T-helper 17 cell (primary cell): ENCODE results near the gene KPNA2. TPM values are rescaled to one million over a fixed set of nuclear protein-coding genes. Genes with fewer than 3 reads are reported as not detected.
"Not testable (repeated sequence)": the region's sequence is repeated elsewhere in the genome, so short reads cannot be mapped to it uniquely, and the experiment has no call there.

Source experiments
- ATAC-seq: fragments of 150-1000 bp; cut with Tn5 transposase; 2 replicates; pipeline ENCODE4 v1.10.0; 2021; ENCODE audit warnings: mild to moderate bottlenecking, moderate library complexity
- DNase-seq, 3 donors: peaks; one replicate each; pipeline versions ENCODE4 v3.0.0 to v3.0.0-alpha.2; 2020 to 2021
- H3K9me3 ChIP-seq: one replicate; pipeline ENCODE4 v1.7.0; 2013; ENCODE audit warnings: low read length, mild to moderate bottlenecking; ENCODE audit not compliant: control insufficient read depth, poor library complexity, severe bottlenecking
- H3K27ac Mint-ChIP-seq: one replicate; pipeline ENCODE4 v1.8.0; 2022; ENCODE audit warnings: mild to moderate bottlenecking, moderate library complexity, mixed read lengths
- H3K27me3 Mint-ChIP-seq: one replicate; pipeline ENCODE4 v1.8.0; 2022; ENCODE audit warnings: mixed read lengths
- H3K36me3 Mint-ChIP-seq: one replicate; pipeline ENCODE4 v1.8.0; 2022; ENCODE audit warnings: low read depth, mixed read lengths
- H3K4me1 Mint-ChIP-seq: one replicate; pipeline ENCODE4 v1.8.0; 2022; ENCODE audit warnings: mild to moderate bottlenecking, mixed read lengths
- H3K4me3 Mint-ChIP-seq: one replicate; pipeline ENCODE4 v1.8.0; 2022; ENCODE audit warnings: mild to moderate bottlenecking, moderate library complexity, mixed read lengths
- total RNA-seq, 4 donors: library from RNA in 2 of 4; stranded (reverse) in 2 of 4; gene quantifications; one replicate each; pipeline ENCODE4 v1.2.3 and lab custom pipeline; 2022 to 2026

Gene KPNA2
- total RNA-seq, 2 donors from 2014 or later, result 65.2 to 83.6 TPM

GRCh38 chr17:68033636-68034451 is 1.7 kb upstream of the KPNA2 start:
- Mint-ChIP-seq H3K27me3 (no peaks in the 10 kb centered on the region), H3K27ac (no peak overlapping the region), H3K4me1 (peaks cover 9% of the 10 kb centered on the region), H3K36me3 (peaks cover 2% of the 10 kb centered on the region), H3K4me3 (peak overlapping the region; percentile 15)
- DNase-seq, result no peak
- no peak for ATAC-seq
- H3K9me3 ChIP-seq, result no peaks in the 10 kb centered on the region

- no peak overlapping the region for H3K27ac Mint-ChIP-seq
- no peak for ATAC-seq
- DNase-seq, result no peak
- H3K4me3 Mint-ChIP-seq, result no peak overlapping the region
- no peaks in the 10 kb centered on the region for H3K9me3 ChIP-seq
- peaks cover 9% of the 10 kb centered on the region for H3K4me1 Mint-ChIP-seq
- peaks cover 2% of the 10 kb centered on the region for H3K36me3 Mint-ChIP-seq
- no peaks in the 10 kb centered on the region for H3K27me3 Mint-ChIP-seq
Observed at GRCh38 chr17:68034452-68034776, 1.1 kb upstream of the KPNA2 start.

GRCh38 chr17:68035131-68035522 is 408 bp upstream of the KPNA2 start:
- Mint-ChIP-seq H3K4me1 (peaks cover 9% of the 10 kb centered on the region), H3K27ac (peak overlapping the region; percentile 86), H3K36me3 (peaks cover 2% of the 10 kb centered on the region), H3K4me3 (peak overlapping the region; percentile 93), H3K27me3 (no peaks in the 10 kb centered on the region)
- no peaks in the 10 kb centered on the region for H3K9me3 ChIP-seq
- ATAC-seq, result peak; percentile 87
- peak; percentile 70 to 88 (median 85) for DNase-seq

GRCh38 chr17:68036304-68037147 is 991 bp downstream of the KPNA2 start:
- no peak for DNase-seq
- Mint-ChIP-seq H3K4me1 (peaks cover 9% of the 10 kb centered on the region), H3K27me3 (no peaks in the 10 kb centered on the region), H3K4me3 (peak overlapping the region; percentile 93), H3K27ac (peak overlapping the region; percentile 86), H3K36me3 (peaks cover 3% of the 10 kb centered on the region)
- H3K9me3 ChIP-seq, result no peaks in the 10 kb centered on the region
- no peak for ATAC-seq

- no peaks in the 10 kb centered on the region for H3K9me3 ChIP-seq
- peaks cover 11% of the 10 kb centered on the region for H3K36me3 Mint-ChIP-seq
- H3K27me3 Mint-ChIP-seq, result no peaks in the 10 kb centered on the region
- H3K27ac Mint-ChIP-seq, result no peak overlapping the region
- ATAC-seq (no peak), DNase-seq (no peak)
- H3K4me1 Mint-ChIP-seq, result peaks cover 2% of the 10 kb centered on the region
- H3K4me3 Mint-ChIP-seq, result no peak overlapping the region
Observed at GRCh38 chr17:68047153-68047846, 11.8 kb downstream of the KPNA2 start.

GRCh38 chr17:68047890-68048542 is 12.5 kb downstream of the KPNA2 start:
- DNase-seq, H3K27me3 Mint-ChIP-seq, H3K4me3 Mint-ChIP-seq, ATAC-seq, H3K36me3 Mint-ChIP-seq, H3K9me3 ChIP-seq, H3K4me1 Mint-ChIP-seq, H3K27ac Mint-ChIP-seq: not testable (repeated sequence)

- Mint-ChIP-seq H3K36me3 (peaks cover 5% of the 10 kb centered on the region), H3K27ac (peak overlapping the region; percentile 19), H3K4me1 (peaks cover 3% of the 10 kb centered on the region), H3K27me3 (no peaks in the 10 kb centered on the region), H3K4me3 (no peak overlapping the region)
- no peak for DNase-seq
- H3K9me3 ChIP-seq, result no peaks in the 10 kb centered on the region
- ATAC-seq, result no peak
Observed at GRCh38 chr17:68048996-68049395, 13.5 kb downstream of the KPNA2 start.

GRCh38 chr17:68049812-68050437 is 14.4 kb downstream of the KPNA2 start:
- ATAC-seq, H3K9me3 ChIP-seq, H3K27me3 Mint-ChIP-seq, H3K4me3 Mint-ChIP-seq, H3K36me3 Mint-ChIP-seq, DNase-seq, H3K4me1 Mint-ChIP-seq: not testable (repeated sequence)
- H3K27ac Mint-ChIP-seq, result peak overlapping the region; percentile 19

GRCh38 chr17:68051321-68052312 is 16.1 kb downstream of the KPNA2 start:
- H3K4me1 Mint-ChIP-seq, result not testable (repeated sequence)

GRCh38 chr17:68052810-68053209 is 17.3 kb downstream of the KPNA2 start:
- H3K4me3 Mint-ChIP-seq, result no peak overlapping the region
- no peaks in the 10 kb centered on the region for H3K9me3 ChIP-seq
- H3K27me3 Mint-ChIP-seq, result no peaks in the 10 kb centered on the region
- peaks cover 10% of the 10 kb centered on the region for H3K4me1 Mint-ChIP-seq
- no peaks in the 10 kb centered on the region for H3K36me3 Mint-ChIP-seq
- no peak for ATAC-seq
- no peak overlapping the region for H3K27ac Mint-ChIP-seq
- no peak for DNase-seq

More at GRCh38 chr17:68051321-68052312, 16.1 kb downstream of the KPNA2 start:
- H3K36me3 Mint-ChIP-seq, H3K9me3 ChIP-seq, H3K4me3 Mint-ChIP-seq, H3K27ac Mint-ChIP-seq, ATAC-seq, H3K27me3 Mint-ChIP-seq, DNase-seq: not testable (repeated sequence)

- no peak overlapping the region for H3K4me3 Mint-ChIP-seq
- no peaks in the 10 kb centered on the region for H3K36me3 Mint-ChIP-seq
- ATAC-seq, result no peak
- no peak for DNase-seq
- peak overlapping the region; percentile 24 for H3K27ac Mint-ChIP-seq
- no peaks in the 10 kb centered on the region for H3K9me3 ChIP-seq
- peaks cover 10% of the 10 kb centered on the region for H3K4me1 Mint-ChIP-seq
- no peaks in the 10 kb centered on the region for H3K27me3 Mint-ChIP-seq
Observed at GRCh38 chr17:68053231-68054013, 17.9 kb downstream of the KPNA2 start.
